ENCODE measurements around the gene ENTPD6. TPM values are rescaled to one million over a fixed set of nuclear protein-coding genes. Genes with fewer than 3 reads are reported as not detected.

Gene ENTPD6
- total RNA-seq, 1 experiment from 2014 or later = 56.3 TPM

- Mint-ChIP-seq H3K27me3 (ENCODE audit: unreplicated experiment) (no peaks in the 10 kb centered on the region), H3K27ac (ENCODE audit: unreplicated experiment) (no peak overlapping the region), H3K9me3 (ENCODE audit: low read depth, unreplicated experiment) (no peaks in the 10 kb centered on the region), H3K4me1 (ENCODE audit: low read depth, unreplicated experiment) (no peaks in the 10 kb centered on the region), H3K36me3 (ENCODE audit: insufficient read depth, unreplicated experiment) (peaks cover 48% of the 10 kb centered on the region), H3K4me3 (ENCODE audit: low read depth, unreplicated experiment) (no peak overlapping the region)
- intact Hi-C loops (cut with micrococcal nuclease; ENCODE audit: unreplicated experiment) = no loop called here
- no peak for DNase-seq
- TF ChIP-seq CTCF (IDR thresholded peaks at IDR 0.05; ENCODE audit: unreplicated experiment) = no peak
- no TSS peak for BruUV-seq (replicated peaks)
- CTCF ChIA-PET = no interaction called here
Observed at GRCh38 chr20:25274481-25274880, 79.0 kb downstream of the ENTPD6 start.

- no TSS peak for BruUV-seq (replicated peaks)
- no peak overlapping the region for H3K4me3 Mint-ChIP-seq (ENCODE audit: low read depth, unreplicated experiment)
- H3K27ac Mint-ChIP-seq (ENCODE audit: unreplicated experiment) = no peak overlapping the region
- DNase-seq = no peak
- H3K4me1 Mint-ChIP-seq (ENCODE audit: low read depth, unreplicated experiment) = no peaks in the 10 kb centered on the region
- CTCF ChIA-PET = no interaction called here
- intact Hi-C loops (cut with micrococcal nuclease; ENCODE audit: unreplicated experiment) = no loop called here
- no peaks in the 10 kb centered on the region for H3K27me3 Mint-ChIP-seq (ENCODE audit: unreplicated experiment)
- TF ChIP-seq CTCF (IDR thresholded peaks at IDR 0.05; ENCODE audit: unreplicated experiment) = no peak
- peaks cover 41% of the 10 kb centered on the region for H3K36me3 Mint-ChIP-seq (ENCODE audit: insufficient read depth, unreplicated experiment)
- no peaks in the 10 kb centered on the region for H3K9me3 Mint-ChIP-seq (ENCODE audit: low read depth, unreplicated experiment)
Observed at GRCh38 chr20:25274891-25275812, 79.6 kb downstream of the ENTPD6 start.

GRCh38 chr20:25275813-25276532 lies 80.5 kb downstream of the ENTPD6 start:
- no peak for DNase-seq
- Mint-ChIP-seq H3K27me3 (ENCODE audit: unreplicated experiment) (no peaks in the 10 kb centered on the region), H3K36me3 (ENCODE audit: insufficient read depth, unreplicated experiment) (peaks cover 42% of the 10 kb centered on the region), H3K9me3 (ENCODE audit: low read depth, unreplicated experiment) (no peaks in the 10 kb centered on the region), H3K27ac (ENCODE audit: unreplicated experiment) (no peak overlapping the region), H3K4me3 (ENCODE audit: low read depth, unreplicated experiment) (no peak overlapping the region), H3K4me1 (ENCODE audit: low read depth, unreplicated experiment) (no peaks in the 10 kb centered on the region)
- intact Hi-C loops (cut with micrococcal nuclease; ENCODE audit: unreplicated experiment) = no loop called here
- CTCF ChIA-PET = no interaction called here
- TF ChIP-seq CTCF (IDR thresholded peaks at IDR 0.05; ENCODE audit: unreplicated experiment) = no peak
- BruUV-seq (replicated peaks) = no TSS peak

Other genes starting within 250 kb of the ENTPD6 start
- gene CST7, start 246.4 kb upstream of the ENTPD6 start, total RNA-seq (2022) = not detected in 2 replicates
- 29.9 and 30.7 TPM in 2 replicates for gene APMAP, start 203.0 kb upstream of the ENTPD6 start, total RNA-seq (2022)
- gene ACSS1, start 137.6 kb upstream of the ENTPD6 start, total RNA-seq (2022) = 3.6 TPM in 2 replicates
- not detected in 2 replicates for gene VSX1, start 113.6 kb upstream of the ENTPD6 start, total RNA-seq (2022)
- 253 and 258 TPM in 2 replicates for gene PYGB, start 52.4 kb downstream of the ENTPD6 start, total RNA-seq (2022)
- 16.7 and 21.3 TPM in 2 replicates for gene ABHD12, start 195.1 kb downstream of the ENTPD6 start, total RNA-seq (2022)
- gene GINS1, start 212.0 kb downstream of the ENTPD6 start, total RNA-seq (2022) = 9.6 and 10.3 TPM in 2 replicates